RKO (cell line): ENCODE measurements around the gene LRCH4.

Experiments used
- DNase-seq: peaks from one replicate; pipeline ENCODE4 v3.0.0-alpha.2; 2016; ENCODE audit warnings: low spot score

Gene LRCH4

DNA sequence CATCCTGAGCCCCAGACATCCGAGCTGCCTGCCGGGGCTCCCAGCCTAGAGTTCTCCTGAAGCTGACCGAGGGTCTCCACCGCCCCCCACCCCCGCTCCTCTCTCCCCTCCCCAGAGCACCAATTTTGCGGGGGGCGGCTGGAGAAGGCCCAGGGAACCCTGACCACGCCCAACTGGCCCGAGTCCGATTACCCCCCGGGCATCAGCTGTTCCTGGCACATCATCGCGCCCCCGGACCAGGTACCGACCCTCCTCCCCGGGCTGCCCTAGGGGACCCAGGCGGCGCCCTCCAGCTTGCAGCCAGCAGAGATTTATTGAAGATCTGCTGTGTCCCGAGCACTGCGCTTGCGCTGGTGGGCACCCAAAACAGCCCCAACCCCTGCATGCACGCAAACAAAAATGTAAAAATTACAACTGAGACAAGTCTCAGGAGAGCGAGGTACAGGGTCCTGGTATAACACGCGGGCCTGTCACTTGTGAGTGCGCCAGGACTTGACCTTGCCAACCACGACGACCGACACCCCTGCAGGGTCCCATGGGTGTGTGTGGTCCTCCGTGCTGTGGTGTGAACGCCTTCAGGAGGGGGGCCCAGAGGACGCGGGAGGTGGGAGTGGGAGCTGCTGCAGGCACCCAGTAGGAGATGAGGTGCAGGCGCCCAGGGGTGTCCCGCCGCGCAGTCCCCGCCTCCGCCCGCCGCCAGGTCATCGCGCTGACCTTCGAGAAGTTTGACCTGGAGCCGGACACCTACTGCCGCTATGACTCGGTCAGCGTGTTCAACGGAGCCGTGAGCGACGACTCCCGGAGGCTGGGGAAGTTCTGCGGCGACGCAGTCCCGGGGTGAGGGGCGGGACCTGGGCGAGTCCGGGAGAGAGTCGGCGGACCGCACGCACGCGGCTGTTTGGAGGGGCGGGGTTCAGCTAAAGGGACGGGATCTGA, 19.3 kb upstream of the LRCH4 start:
- DNase-seq: no peak

DNA sequence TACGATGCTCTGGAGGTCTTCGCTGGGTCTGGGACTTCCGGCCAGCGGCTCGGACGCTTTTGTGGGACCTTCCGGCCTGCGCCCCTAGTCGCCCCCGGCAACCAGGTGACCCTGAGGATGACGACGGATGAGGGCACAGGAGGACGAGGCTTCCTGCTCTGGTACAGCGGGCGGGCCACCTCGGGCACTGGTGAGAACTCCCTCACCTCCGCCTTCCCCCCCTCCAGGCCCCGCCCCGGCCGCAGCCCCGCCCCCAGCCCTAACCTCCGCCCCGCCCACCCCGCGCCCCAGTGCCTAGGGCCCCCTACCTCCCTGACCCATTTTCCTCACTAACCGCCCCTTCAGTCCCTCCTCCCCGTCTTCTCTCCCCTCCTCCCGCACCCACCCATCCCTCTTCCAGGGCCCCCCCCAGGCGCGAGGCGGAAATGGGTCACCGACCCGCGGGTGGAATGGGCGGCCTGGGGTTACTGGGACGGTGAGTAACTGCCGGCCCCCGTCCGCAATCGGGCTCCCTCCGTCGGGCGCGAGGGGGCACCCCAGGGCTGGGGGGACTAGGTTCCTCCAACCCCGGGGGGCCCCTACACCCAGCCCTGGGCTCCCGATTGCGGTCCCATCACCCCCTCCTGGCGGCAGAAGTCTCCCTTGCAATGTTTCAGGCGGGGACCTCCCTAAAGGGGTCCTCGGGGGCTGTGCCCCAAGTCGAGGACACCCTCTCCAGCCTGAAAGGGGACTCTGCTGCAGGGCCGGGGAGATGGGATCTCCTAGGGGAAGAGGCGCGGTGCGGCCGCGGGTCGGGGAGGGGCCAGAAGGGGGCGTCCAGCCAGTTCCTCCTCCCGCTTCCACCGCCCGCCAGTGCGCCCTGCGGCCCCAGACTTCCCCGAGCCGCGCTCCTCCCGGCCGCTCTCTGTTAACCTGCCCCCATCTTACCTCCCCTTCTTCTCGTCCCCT, 18.4 kb upstream of the LRCH4 start:
- peak; percentile 94 for DNase-seq

DNA sequence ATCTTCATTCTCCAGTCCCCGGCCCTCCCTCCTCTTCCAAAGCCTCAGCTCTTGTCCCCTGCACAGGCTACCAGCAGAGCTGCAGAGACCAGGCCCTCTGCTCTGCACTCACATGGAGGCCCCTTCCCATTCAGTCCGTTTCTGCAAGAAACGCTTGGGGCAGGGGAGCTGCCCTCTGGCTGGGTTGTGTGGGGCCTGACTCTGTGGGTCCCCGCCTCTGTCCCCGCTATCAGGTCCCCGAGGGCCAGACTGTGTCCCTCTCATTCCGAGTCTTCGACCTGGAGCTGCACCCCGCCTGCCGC, 17.7 kb upstream of the LRCH4 start:
- peak; percentile 47 for DNase-seq

DNA sequence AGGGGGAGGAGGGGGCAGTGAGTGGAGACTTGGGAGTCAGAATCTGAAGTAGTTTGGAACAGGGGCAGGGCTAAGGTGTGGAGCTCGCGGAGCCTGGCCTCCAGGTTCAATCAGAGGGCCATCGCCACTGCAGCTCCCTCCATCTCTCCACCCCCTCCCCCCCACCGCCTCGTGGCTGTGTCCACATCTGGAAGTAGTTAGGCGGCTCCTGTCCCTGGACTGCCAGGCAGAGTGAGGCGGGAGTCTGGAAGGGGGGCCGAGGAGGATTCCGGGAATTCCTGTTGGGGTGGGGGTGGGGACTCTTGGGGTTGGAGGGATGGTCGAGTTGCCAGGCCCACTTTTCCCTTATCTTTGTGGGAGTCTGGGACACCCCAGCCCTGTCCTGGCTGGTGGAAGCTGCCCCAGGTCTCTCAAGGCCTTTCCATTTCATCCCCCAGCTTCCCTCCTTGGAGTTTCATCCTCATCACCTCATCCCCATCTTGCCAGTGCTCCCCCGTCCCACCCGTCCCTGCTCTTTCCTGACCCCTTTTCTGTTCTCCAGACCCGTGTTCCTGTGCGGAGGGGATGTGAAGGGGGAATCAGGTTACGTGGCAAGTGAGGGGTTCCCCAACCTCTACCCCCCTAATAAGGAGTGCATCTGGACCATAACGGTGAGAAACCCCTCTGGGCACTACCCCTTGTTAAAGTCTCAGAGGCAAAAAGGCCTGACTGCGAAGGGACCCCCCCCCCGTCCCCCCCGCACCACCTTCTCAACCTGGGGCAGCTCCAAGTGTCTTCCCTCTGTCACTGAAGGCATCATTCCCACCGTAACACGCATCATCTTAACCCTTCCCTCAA, 17.2 kb upstream of the LRCH4 start:
- no peak for DNase-seq

DNA sequence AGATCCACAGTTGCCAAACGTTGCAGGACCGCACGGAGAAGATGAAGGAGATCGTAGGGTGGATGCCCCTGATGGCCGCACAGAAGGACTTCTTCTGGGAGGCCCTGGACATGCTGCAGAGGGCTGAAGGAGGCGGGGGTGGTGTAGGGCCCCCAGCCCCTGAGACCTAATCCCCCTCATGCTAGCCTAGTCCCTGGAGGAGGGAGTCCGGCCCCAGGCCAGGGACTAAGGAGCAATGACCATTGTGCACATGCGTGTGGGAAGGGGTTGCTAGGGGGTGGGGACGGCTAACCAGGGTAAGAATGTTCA, 14.8 kb upstream of the LRCH4 start:
- no peak for DNase-seq

DNA sequence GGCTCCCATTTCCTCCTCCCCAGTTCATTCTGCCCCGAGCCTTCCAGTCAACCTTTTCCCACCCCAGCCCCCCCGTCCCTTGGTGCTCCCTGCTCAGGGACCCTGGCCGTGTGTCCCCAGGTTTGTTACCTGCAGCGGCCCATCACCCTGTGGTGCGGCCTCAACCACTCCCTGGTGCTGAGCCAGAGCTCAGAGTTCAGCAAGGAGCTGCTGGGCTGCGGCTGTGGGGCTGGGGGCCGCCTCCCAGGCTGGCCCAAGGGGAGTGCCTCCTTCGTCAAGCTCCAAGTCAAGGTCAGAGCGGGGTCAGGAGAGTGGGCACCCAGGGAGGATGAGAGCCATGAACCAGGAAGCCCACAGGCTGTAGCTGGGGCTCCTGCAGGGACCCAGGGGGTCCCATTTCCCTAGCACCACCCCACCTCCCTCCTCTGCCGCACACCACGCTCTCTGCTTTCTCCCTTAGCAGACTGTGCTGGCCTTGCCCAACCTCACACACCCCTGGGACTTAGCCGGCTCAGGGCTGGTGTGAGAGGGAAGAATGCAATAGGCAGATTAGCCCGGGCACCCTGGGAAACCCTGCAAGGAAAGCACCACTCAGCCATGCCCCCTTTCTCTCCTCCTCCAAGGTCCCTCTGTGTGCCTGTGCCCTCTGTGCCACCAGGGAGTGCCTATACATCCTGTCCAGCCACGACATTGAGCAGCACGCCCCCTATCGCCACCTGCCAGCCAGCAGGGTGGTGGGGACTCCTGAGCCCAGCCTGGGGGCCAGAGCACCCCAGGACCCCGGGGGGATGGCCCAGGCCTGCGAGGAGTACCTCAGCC, 14.2 kb upstream of the LRCH4 start:
- DNase-seq: no peak

DNA sequence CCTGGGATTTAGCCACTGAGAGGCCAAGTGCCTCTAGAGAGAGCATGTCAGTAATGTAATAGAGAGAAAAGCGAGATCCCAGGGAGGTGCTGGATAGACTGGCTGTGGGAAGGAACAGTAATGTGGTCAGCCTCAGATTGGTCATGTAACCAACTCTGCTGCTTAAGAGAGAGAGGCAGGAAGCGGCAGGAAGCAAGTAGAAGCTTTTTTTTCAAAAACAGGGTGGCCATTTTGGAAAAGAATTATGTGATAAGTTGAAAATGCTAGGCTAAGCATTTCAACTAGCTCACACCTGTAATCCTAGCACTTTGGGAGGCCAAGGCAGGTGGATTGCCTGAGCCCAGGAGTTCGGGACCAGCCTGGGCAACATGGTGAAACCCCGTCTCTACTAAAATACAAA, 12.5 kb upstream of the LRCH4 start:
- peak; percentile 41 for DNase-seq

DNA sequence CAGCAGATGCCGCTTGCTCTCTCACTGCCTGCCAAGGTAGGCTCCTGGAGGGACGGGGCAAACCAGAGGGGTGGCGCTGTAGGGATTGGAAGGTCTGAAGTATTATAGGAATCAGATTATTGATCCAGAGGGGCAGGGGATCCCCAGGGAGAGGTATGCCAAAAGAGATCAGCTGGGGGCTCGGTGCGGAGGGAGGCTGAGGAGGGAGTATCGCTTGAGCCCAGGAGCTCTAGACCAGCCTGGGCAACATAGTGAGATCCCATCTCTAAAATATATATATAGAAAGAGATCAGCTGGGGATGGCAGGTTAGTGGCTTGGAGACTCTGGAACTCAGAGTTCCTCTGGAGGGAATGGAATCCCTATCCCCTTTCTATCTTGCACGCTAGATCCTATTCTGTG, 9.3 kb upstream of the LRCH4 start:
- DNase-seq: no peak

DNA sequence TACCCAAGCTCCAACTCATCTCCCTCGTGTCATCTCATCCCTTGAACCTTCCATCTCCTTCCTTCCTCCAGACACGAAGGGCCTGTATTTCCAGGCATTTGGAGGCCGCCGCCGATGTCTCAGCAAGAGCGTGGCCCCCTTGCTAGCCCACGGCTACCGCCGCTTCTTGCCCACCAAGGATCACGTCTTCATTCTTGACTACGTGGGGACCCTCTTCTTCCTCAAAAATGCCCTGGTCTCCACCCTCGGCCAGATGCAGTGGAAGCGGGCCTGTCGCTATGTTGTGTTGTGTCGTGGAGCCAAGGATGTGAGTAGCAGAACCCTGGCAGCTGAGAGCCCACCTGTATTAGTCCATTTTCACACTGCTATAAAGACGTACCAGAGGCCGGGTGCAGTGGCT, 5.7 kb upstream of the LRCH4 start:
- DNase-seq: no peak

DNA sequence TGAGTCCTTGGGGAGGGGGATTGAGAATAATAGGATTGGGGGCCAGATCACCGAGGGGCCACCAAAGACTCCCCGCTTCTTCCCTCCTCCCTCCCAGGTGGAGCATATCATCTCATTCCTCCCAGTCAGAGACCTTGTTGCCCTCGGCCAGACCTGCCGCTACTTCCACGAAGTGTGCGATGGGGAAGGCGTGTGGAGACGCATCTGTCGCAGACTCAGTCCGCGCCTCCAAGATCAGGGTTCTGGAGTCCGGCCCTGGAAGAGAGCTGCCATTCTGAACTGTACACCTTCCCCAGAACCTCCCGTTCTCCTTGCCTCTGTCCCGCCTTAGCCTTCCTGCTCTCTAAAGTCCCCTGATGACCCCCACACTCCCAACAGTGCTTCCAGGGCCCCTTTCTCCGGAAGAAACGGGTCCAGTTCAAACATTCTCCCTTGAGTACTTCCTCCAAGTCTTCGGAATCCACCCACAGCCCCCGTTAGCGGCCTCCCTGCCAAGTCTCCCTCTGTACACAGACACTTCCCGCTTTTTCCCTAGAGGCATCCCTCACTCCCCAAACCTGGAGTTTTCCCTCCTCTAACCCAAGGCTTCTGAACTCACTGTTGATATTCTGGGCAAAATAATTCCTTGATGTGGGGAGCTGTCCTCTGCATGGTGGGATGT, 4.3 kb upstream of the LRCH4 start:
- no peak for DNase-seq

DNA sequence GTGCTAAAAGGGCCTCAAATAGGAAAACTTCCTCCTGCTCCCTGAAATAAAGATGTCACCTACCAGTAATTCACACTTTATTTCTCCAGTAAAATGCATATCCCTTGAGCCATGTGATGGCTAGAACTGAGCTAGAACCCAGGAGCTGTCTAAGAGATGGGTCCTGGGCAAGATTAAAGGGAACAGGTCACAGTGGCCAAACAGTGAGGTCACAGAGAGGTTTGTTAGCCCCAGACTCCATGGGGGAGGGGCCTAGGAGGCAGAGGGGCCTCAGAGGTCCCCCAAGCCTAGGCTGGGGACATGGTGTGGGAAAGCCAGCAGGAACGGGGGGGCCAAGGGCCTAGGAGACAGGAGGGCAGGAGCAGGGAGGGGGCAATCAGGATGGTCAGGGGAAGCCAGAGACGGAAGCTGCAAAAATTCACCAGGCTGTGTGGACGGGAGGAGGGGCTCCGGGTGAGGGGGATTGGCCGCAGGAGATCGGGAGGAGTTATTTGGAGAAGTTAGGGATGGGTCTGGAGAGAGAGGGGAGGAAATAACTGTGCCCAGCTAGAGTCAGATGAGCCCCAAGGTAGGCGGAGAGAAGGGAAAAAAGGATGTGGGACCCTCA, 3.5 kb upstream of the LRCH4 start:
- no peak for DNase-seq

DNA sequence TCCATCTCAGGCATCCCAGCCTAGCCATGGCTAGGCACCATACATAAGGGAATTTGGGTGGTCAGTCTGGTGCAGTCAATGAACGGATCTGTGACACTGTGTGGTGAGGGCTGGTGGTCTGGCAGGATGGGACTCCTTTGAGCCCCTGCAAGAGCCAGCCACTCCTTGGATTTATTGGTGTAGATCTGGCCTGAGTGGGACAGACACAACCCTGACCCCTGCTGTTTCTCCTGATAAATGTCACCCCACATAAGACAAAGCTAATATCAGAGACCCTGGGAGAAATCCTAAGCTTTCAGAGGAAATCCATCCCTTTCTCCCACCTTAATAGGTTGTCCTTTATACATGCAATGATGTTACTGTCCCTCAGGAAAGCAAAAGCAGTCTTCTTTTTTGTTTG, 2.5 kb upstream of the LRCH4 start:
- DNase-seq: peak; percentile 56

DNA sequence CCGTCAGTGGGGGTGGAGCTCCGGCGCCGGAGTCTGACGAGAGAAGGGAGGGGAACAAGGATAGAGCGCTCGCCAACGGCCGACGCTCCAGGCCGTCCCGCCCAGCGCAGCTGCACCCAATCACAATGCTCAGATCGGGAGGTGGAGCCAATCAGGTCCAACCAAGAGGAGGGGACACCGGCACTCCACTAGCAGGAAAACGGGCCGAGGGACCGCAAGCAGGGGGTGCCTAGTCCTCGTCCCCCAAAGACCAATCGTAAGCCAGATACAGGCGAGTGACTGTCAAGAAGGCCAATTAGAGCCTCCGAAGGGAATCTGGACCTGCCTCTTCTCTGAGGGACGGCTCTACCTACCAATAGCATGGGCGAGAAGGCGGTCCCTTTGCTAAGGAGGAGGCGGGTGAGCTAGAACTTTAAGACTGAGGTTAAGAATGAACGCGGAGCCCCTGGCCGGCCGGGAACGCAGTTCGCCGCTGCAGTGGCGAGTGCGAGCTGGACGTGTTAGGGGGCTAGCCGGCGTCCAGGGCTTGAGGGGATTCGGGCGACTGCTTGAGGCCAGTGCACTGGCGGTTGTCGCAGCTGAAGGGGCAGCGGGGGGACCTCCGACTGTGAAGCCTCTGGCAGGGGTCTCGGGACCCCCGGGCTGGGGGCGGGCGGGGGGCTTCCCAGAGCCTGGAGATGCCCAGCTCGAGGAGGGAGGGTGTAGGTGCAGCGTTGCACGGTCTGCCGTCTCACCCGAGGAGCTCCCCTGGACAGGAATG, 517 bp upstream of the LRCH4 start, which contains the start of gene FBXO24:
Gene FBXO24 (plus strand): TSS at position 63 of the 760 bp plus-strand sequence. CDS start 298 bp downstream, at position 361.
- peak; percentile 100 for DNase-seq

DNA sequence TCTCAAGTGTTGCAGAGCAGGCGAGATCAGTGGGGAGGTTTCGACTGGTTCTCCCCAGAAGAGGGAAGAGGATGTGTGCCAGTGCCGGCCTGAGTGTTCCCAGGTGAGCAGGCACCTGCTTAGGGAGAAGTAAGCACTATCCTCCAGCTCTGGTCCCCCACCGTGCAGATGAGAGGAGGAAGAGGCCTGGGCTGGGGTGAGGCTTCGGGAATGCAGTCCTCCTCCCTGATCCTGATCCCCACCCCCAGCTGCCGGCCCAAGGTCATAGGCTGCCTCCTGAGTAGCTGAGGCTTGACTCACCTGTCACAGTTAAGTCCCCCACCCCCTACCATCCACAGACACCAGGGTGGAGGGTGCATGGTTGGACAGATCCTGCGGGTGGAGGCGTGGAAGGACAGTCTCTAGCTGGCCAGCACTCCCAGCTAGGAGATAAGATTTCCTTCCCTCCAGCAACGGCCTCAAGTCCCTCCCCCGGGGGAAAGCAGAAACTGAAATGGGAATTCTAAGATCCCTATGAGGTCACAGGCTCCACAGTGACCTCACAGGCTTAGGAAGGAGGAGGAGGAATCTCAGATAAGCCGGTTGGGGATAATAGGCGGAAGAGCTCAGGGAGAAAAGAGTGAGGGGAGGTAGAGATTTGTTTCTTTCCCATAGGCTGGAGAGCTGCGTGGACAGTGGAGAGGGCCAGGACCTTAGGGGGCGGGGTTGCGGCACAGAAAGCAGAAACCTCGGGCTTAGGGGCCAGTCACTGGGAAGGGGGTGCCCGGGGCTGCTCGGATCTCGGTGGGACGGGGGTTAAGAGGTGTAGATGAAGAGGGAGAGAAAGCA, 1.0 kb downstream of the LRCH4 start:
- peak; percentile 78 for DNase-seq

DNA sequence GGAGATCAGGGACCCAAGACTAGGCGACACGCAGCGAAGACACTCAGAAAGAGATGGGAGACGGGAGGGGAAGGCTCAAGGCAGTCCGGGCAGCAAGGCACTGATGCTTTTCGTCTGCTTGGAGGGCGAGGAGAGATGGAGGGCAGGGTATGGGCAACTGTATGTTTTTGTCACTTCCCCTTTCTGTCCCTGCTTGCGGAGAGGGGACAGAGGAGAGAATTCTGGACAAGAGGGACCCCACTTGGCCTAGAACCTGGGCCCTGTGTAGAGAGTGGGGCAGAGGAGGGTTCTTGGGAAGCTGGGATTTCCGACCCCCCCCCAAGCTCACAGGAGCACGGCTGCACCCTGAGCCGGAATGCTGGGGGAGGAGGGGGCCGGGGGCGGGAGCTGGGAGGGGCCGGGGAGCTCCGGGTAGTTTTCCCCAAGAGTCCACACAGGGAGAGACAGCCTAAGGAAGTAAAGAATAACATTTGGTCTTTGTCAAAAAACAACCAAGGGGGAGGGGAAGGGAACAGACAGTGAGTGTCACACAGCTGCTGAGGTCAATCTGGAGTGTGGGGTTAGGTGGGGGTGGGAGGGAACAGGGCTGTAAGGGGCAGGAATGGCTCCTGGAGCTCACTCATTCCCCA, 1.8 kb downstream of the LRCH4 start:
- no peak for DNase-seq

DNA sequence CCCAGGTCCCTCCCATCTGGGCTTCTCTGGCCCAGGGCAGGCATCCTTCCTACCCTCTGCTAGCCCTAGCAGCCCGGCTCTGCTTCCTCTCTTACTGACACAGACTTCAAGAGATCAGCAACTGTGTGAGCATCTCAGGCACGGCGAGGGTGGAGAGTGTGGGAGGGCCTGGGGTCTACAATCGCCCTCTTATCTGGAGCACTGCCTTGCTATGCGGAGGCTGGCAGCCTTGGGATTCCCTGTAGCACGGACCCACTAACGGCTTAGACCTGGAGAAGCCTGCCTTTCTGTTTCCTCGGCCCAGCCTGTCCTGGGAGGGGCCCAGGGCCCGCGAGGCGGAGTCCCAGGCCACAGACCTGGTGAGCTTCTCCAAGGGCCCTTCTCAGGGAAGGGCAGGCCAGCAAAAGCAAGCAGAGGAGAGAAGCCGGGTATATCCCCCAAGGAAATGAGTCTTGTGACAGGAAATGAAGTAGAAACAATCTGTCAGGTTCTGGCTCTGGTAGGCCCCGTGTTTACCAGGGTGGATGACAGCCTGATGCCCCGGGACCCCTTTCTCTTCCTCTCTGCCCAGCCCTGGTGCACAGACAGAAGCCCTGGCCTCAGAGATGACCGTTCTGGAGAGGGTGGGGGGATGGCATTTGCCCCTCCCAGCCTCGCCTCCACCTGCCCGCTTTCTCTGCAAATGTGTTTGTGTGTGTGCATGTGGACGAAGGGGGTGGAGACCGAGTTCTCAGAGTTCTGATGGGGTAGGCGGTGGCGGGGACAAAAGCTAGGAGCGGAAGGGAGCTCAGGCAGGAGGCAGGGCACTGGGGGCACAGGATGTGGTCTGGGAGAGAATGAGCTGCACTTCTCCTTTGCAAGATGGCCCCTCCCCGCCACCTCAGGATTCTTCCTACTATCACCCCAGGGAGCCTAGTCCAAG, 2.5 kb downstream of the LRCH4 start:
- DNase-seq: no peak

DNA sequence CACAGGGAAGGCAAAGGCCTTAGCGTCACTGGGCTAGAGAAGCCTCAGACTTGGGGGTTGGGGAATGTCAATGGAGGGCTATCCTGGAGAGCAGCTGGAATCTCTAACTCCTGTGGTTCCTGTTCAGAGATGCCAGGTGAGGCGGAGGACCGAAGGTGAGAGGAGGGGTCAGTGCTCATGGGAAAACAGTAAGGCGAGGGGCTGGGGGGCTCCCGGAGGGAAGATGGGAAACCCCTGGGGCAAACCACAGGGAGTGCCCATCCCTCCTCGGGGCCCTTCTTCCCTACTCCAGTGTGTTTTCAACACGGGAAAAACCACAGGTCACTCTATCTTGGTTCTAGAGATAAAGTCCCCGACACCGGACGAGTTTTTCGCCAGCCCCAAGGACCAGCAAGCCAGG, 3.3 kb downstream of the LRCH4 start:
- DNase-seq: no peak
